GM23338 (cell line): ENCODE data around the gene PIGB.

Experiments used
- CREB1 ChIP-seq: fragments of 250-450 bp; sonication (Bioruptor Pico); IDR thresholded peaks from 2 replicates; pipeline ENCODE4 v1.5.0; 2020; ENCODE audit warnings: low read depth, mild to moderate bottlenecking, moderate library complexity
- CTCF ChIP-seq, 2 experiments: fragments of 200-600 bp in 1 of 2; sonication (generic) in 1 of 2; conservative IDR thresholded peaks; 2 replicates each; pipeline versions ENCODE4 v1.5.1 to v1.6.1; 2016 to 2017; ENCODE audit warnings: antibody characterized with exemption in 2 of 2, low read depth in 2 of 2, mild to moderate bottlenecking in 2 of 2, moderate library complexity in 1 of 2
- EZH2 ChIP-seq: fragments of 200-600 bp; sonication (generic); IDR thresholded peaks from one replicate; pipeline ENCODE4 v1.8.0; 2017; ENCODE audit warnings: antibody characterized with exemption, mild to moderate bottlenecking, low read depth; ENCODE audit not compliant: unreplicated experiment
- JUNB ChIP-seq: IDR thresholded peaks from one replicate; pipeline ENCODE4 v1.6.1; 2016; ENCODE audit warnings: antibody characterized with exemption; ENCODE audit not compliant: unreplicated experiment
- POLR2AphosphoS5 ChIP-seq: IDR thresholded peaks from 2 replicates; pipeline ENCODE4 v1.6.1; 2016; ENCODE audit warnings: antibody characterized with exemption, low read depth
- ZNF114 ChIP-seq: fragments of 250-450 bp; sonication (Bioruptor Pico); IDR thresholded peaks from 2 replicates; pipeline ENCODE4 v1.5.0; 2020; ENCODE audit warnings: mild to moderate bottlenecking, moderate library complexity
- ZNF331 ChIP-seq: fragments of 250-450 bp; sonication (Bioruptor Pico); IDR thresholded peaks from 2 replicates; pipeline ENCODE4 v1.5.0; 2020; ENCODE audit warnings: low read depth, mild to moderate bottlenecking, moderate library complexity

- no peak for TF ChIP-seq POLR2AphosphoS5
- no peak for TF ChIP-seq CTCF (conservative IDR thresholded peaks at IDR 0.05; ENCODE audit: low read depth in 2 of 2)
- TF ChIP-seq EZH2: no peak
- no peak for TF ChIP-seq ZNF114 (CRISPR knock-in tag)
- no peak for TF ChIP-seq CREB1
- no peak for TF ChIP-seq ZNF331 (CRISPR knock-in tag)
- TF ChIP-seq JUNB: no peak
Measured at GRCh38 chr15:55289011-55289745, 29.8 kb upstream of the PIGB start.
